H1 (cell line): Measurements from ENCODE around the gene HACL1. TPM values are rescaled to one million over a fixed set of nuclear protein-coding genes. Genes with fewer than 3 reads are reported as not detected.
A peak's percentile ranks its signal among the peaks of the same experiment; 100 is the strongest.

ENCODE experiments used
- CTCF ChIA-PET: fragments of 300-600 bp; sonication (Branson Sonifier 250); formaldehyde crosslinking; loops from one replicate; lab custom pipeline; 2021; ENCODE audit not compliant: partially characterized antibody; lab: Charles Lee
- POLR2A ChIA-PET: fragments of 300-600 bp; sonication (Branson Sonifier 250); formaldehyde crosslinking; loops from one replicate; lab custom pipeline; 2021; ENCODE audit warnings: inconsistent platforms; ENCODE audit not compliant: partially characterized antibody; lab: Charles Lee
- DNase-seq, 2 experiments: peaks; one replicate each; pipeline versions ENCODE4 v3.0.0 to v3.0.0-alpha.2; 2010 to 2022; ENCODE audit warnings: low spot score in 2 of 2, low read depth in 1 of 2, mixed read lengths in 1 of 2
- FAIRE-seq: peaks from 2 replicates; lab custom pipeline; 2011; peaks lifted over from hg19 to GRCh38; lab: Jason Lieb, UNC
- H2AFZ ChIP-seq: 2 replicates; pipeline ENCODE4 v1.8.1; 2012; ENCODE audit warnings: low read length, inconsistent platforms
- H2AK5ac ChIP-seq: 2 replicates; pipeline ENCODE4 v1.6.1; 2013; ENCODE audit warnings: low read depth, low read length
- H2BK120ac ChIP-seq: replicated peaks from 2 replicates; pipeline ENCODE3; 2013; ENCODE audit warnings: low read depth, low read length, inconsistent platforms
- H2BK12ac ChIP-seq: 2 replicates; pipeline ENCODE4 v1.6.1; 2013; ENCODE audit warnings: low read depth, low read length
- H2BK15ac ChIP-seq: 2 replicates; pipeline ENCODE4 v1.6.1; 2013; ENCODE audit warnings: low read length
- H2BK20ac ChIP-seq: 2 replicates; pipeline ENCODE4 v1.6.1; 2013; ENCODE audit warnings: low read length
- H2BK5ac ChIP-seq: 2 replicates; pipeline ENCODE4 v1.6.1; 2013; ENCODE audit warnings: low read depth, low read length
- H3K14ac ChIP-seq: 2 replicates; pipeline ENCODE4 v1.6.1; 2013; ENCODE audit warnings: inconsistent platforms; ENCODE audit not compliant: insufficient read length
- H3K18ac ChIP-seq: 2 replicates; pipeline ENCODE4 v1.6.1; 2013; ENCODE audit warnings: low read length; ENCODE audit errors: extremely low read depth
- H3K23ac ChIP-seq: 2 replicates; pipeline ENCODE4 v1.6.1; 2013; ENCODE audit warnings: inconsistent platforms; ENCODE audit not compliant: insufficient read length
- H3K23me2 ChIP-seq: 2 replicates; pipeline ENCODE4 v1.6.1; 2013; ENCODE audit warnings: low read depth, low read length
- H3K27ac ChIP-seq: 2 replicates; pipeline ENCODE4 v1.6.1; 2011; ENCODE audit warnings: low read depth, low read length, inconsistent platforms
- H3K27me3 ChIP-seq, 4 experiments: replicated peaks in 1 of 4; 1 replicate in 1 of 4; 2 replicates in 3 of 4; pipeline versions ENCODE4 v1.6.1 to v1.8.1; 2011 to 2013; ENCODE audit warnings: low read length in 3 of 4, mild to moderate bottlenecking in 3 of 4, inconsistent platforms in 2 of 4, mixed read lengths in 2 of 4, moderate library complexity in 1 of 4; ENCODE audit not compliant: control insufficient read depth in 3 of 4, insufficient read depth in 3 of 4; ENCODE audit errors: extremely low read depth in 1 of 4
- H3K36me3 ChIP-seq, 4 experiments: 2 replicates each; pipeline versions ENCODE4 v1.6.1 to v1.8.1; 2011 to 2013; ENCODE audit warnings: mild to moderate bottlenecking in 4 of 4, low read length in 3 of 4, moderate library complexity in 2 of 4, control low read depth in 1 of 4, inconsistent platforms in 1 of 4; ENCODE audit not compliant: insufficient read depth in 4 of 4, control insufficient read depth in 2 of 4
- H3K4ac ChIP-seq: replicated peaks from 2 replicates; pipeline ENCODE3; 2013; ENCODE audit warnings: low read length, low read depth, mixed read lengths, inconsistent platforms; ENCODE audit not compliant: insufficient read length
- H3K4me1 ChIP-seq, 4 experiments: replicated peaks in 1 of 4; 1 replicate in 1 of 4; 2 replicates in 3 of 4; pipeline versions ENCODE4 v1.6.1 to v1.8.1; 2011 to 2013; ENCODE audit warnings: low read length in 3 of 4, inconsistent platforms in 2 of 4, mixed read lengths in 1 of 4; ENCODE audit not compliant: insufficient read depth in 4 of 4, control insufficient read depth in 3 of 4
- H3K4me2 ChIP-seq, 2 experiments: 2 replicates each; pipeline versions ENCODE4 v1.6.1 to v1.8.1; 2011 to 2013; ENCODE audit warnings: low read depth in 2 of 2, low read length in 2 of 2, control low read depth in 1 of 2, inconsistent platforms in 1 of 2, mild to moderate bottlenecking in 1 of 2; ENCODE audit not compliant: insufficient read depth in 1 of 2
- H3K4me3 ChIP-seq, 4 experiments: fragments of 200-600, 300-600 bp in 1 of 4; sonication (generic), shearing (Covaris generic), sonication (Bioruptor Twin) in 1 of 4; 2 replicates each; pipeline versions ENCODE4 v1.5.1 to v1.8.1; 2011 to 2016; ENCODE audit warnings: low read length in 4 of 4, low read depth in 3 of 4, control low read depth in 2 of 4, inconsistent platforms in 2 of 4, mild to moderate bottlenecking in 2 of 4, mixed read lengths in 1 of 4, moderate library complexity in 1 of 4; ENCODE audit not compliant: insufficient read depth in 2 of 4; ENCODE audit errors: extremely low read depth in 1 of 4
- H3K56ac ChIP-seq: replicated peaks from 2 replicates; pipeline ENCODE3; 2013; ENCODE audit warnings: low read depth, mild to moderate bottlenecking, mixed read lengths, low read length, inconsistent platforms; ENCODE audit not compliant: insufficient read length
- H3K79me1 ChIP-seq: 2 replicates; pipeline ENCODE4 v1.6.1; 2013; ENCODE audit warnings: low read depth, low read length, control low read depth
- H3K79me2 ChIP-seq, 2 experiments: 2 replicates each; pipeline versions ENCODE4 v1.6.1 to v1.8.1; 2012 to 2013; ENCODE audit warnings: low read length in 2 of 2, mild to moderate bottlenecking in 2 of 2, inconsistent platforms in 1 of 2; ENCODE audit not compliant: insufficient read depth in 2 of 2, control insufficient read depth in 1 of 2
- H3K9ac ChIP-seq, 4 experiments: replicated peaks in 1 of 4; 1 replicate in 1 of 4; 2 replicates in 3 of 4; pipeline versions ENCODE4 v1.6.1 to v1.8.1; 2011 to 2013; ENCODE audit warnings: low read depth in 3 of 4, low read length in 3 of 4, control low read depth in 2 of 4, mild to moderate bottlenecking in 2 of 4, moderate library complexity in 2 of 4, inconsistent platforms in 1 of 4; ENCODE audit errors: extremely low read depth in 1 of 4
- H3K9me3 ChIP-seq, 2 experiments: 2 replicates each; pipeline versions ENCODE4 v1.6.1 to v1.8.1; 2012 to 2013; ENCODE audit warnings: mild to moderate bottlenecking in 2 of 2, moderate library complexity in 2 of 2, control low read depth in 1 of 2, inconsistent platforms in 1 of 2, low read depth in 1 of 2, low read length in 1 of 2, mixed read lengths in 1 of 2; ENCODE audit not compliant: insufficient read depth in 2 of 2
- H4K20me1 ChIP-seq, 2 experiments: replicated peaks in 1 of 2; 2 replicates each; pipeline versions ENCODE3 to v1.8.1; 2011 to 2013; ENCODE audit warnings: inconsistent platforms in 2 of 2, low read length in 2 of 2, mild to moderate bottlenecking in 1 of 2; ENCODE audit not compliant: insufficient read depth in 2 of 2, control insufficient read depth in 1 of 2
- H4K5ac ChIP-seq: 2 replicates; pipeline ENCODE4 v1.6.1; 2013; ENCODE audit warnings: low read length, low read depth, mixed read lengths, inconsistent platforms; ENCODE audit not compliant: insufficient read length
- H4K8ac ChIP-seq: 2 replicates; pipeline ENCODE4 v1.8.0; 2013; ENCODE audit warnings: mild to moderate bottlenecking, moderate library complexity, low read length, inconsistent platforms; ENCODE audit not compliant: insufficient read depth; ENCODE audit errors: extremely low read depth
- H4K91ac ChIP-seq: replicated peaks from 2 replicates; pipeline ENCODE3; 2013; ENCODE audit warnings: low read length, mixed read lengths, inconsistent platforms; ENCODE audit not compliant: insufficient read length
- ASH2L ChIP-seq: fragments of 200-600, 300-600 bp; sonication (generic); IDR thresholded peaks from one replicate; pipeline ENCODE4 v1.7.1; 2017; ENCODE audit warnings: low read length
- GABPA ChIP-seq: IDR thresholded peaks from 2 replicates; pipeline ENCODE4 v1.6.1; 2011; ENCODE audit warnings: mild to moderate bottlenecking, low read length, moderate library complexity, borderline replicate concordance; ENCODE audit not compliant: insufficient read depth
- JUND ChIP-seq: IDR thresholded peaks from 2 replicates; pipeline ENCODE4 v1.6.1; 2011; ENCODE audit warnings: mild to moderate bottlenecking, improper control_type of control experiment, low read length
- RBBP5 ChIP-seq: IDR thresholded peaks from 2 replicates; pipeline ENCODE4 v1.7.1; 2012; ENCODE audit warnings: low read depth, mild to moderate bottlenecking, inconsistent platforms, low read length, moderate library complexity, borderline replicate concordance
- SAP30 ChIP-seq: fragments of 300-600 bp; sonication (generic); IDR thresholded peaks from 2 replicates; pipeline ENCODE4 v1.7.1; 2012; ENCODE audit warnings: low read length, moderate library complexity, mild to moderate bottlenecking, inconsistent platforms; ENCODE audit not compliant: insufficient read depth, insufficient replicate concordance
- SP2 ChIP-seq: IDR thresholded peaks from 2 replicates; pipeline ENCODE4 v1.6.1; 2012; ENCODE audit warnings: mild to moderate bottlenecking, low read length, inconsistent platforms
- SUZ12 ChIP-seq: fragments of 200-600 bp; sonication (generic); IDR thresholded peaks from 2 replicates; pipeline ENCODE4 v1.6.1; 2012; ENCODE audit warnings: mild to moderate bottlenecking, inconsistent platforms, low read length, moderate library complexity, mixed read lengths
- WGBS, 2 experiments: shearing (Covaris generic) in 1 of 2; methylation state at CpG; one replicate each; pipeline versions ENCODE4 v1.1.6 to v1.1.7; 2013 to 2015; ENCODE audit warnings: low lambda C conversion rate in 2 of 2, mixed read lengths in 2 of 2, inconsistent platforms in 1 of 2, low coverage in 1 of 2, missing lambda C conversion rate in 1 of 2; ENCODE audit not compliant: insufficient replicate concordance in 2 of 2, insufficient coverage in 1 of 2, insufficient read length in 1 of 2; ENCODE audit errors: extremely low coverage in 1 of 2, missing lambda C conversion rate in 1 of 2; 5-methylcytosine and 5-hydroxymethylcytosine counted together
- long read RNA-seq, 2 experiments: library from RNA in 1 of 2; library from capped mRNA in 1 of 2; stranded (forward); transcript quantifications; one replicate each; pipeline ENCODE4 v2.0.0, GENCODE V29; 2021; ENCODE audit warnings: inconsistent platforms in 1 of 2
- polyA minus RNA-seq, 3 experiments: library from RNA; depleted of rRNA, polyadenylated mRNA; stranded (reverse); fragments of >200 nt; gene quantifications; 1 replicate in 2 of 3; 2 replicates in 1 of 3; pipeline ENCODE4 v1.2.3, GENCODE V29; 2011
- polyA plus RNA-seq, 7 experiments: library from polyadenylated mRNA; depleted of rRNA in 3 of 7; stranded (reverse) in 5 of 7; unstranded in 2 of 7; fragments of >200 nt in 5 of 7; fragments of 200-250 nt in 2 of 7; gene quantifications; 1 replicate in 5 of 7; 2 replicates in 1 of 7; 4 replicates in 1 of 7; pipeline versions ENCODE4 v1.2.1 to v1.2.3, GENCODE V29; 2011 to 2013; ENCODE audit warnings: missing spikeins in 2 of 7, mixed read lengths in 2 of 7
- total RNA-seq: library from RNA; stranded (reverse); fragmentation: NEBNext Ultra II Directional; extraction: Animal tissue kit (Norgen Biotek cat#: 25700); gene quantifications from 2 replicates; pipeline ENCODE4 v1.2.1, GENCODE V29; 2021

Gene HACL1
- total RNA-seq, result 45.7 and 46.0 TPM in 2 replicates
- polyA plus RNA-seq (2011; rRNA removed), result 24.2 and 38.2 TPM in 2 replicates
- polyA plus RNA-seq (2011; cell fraction: cytosol; rRNA removed), result 46.0 TPM
- polyA plus RNA-seq (2011; cell fraction: nucleus; rRNA removed), result 43.4 TPM
- 44.7 to 54.3 TPM (median 49.9 TPM) in 4 replicates for polyA plus RNA-seq (2012, experiment 1 of 2)
- 4.8 TPM for polyA plus RNA-seq (2012, experiment 2 of 2)
- 27.5 TPM for polyA plus RNA-seq (2013, experiment 1 of 2)
- polyA plus RNA-seq (2013, experiment 2 of 2), result 27.2 TPM
- polyA minus RNA-seq (2011; rRNA and poly(A)+ RNA removed), result 90.6 and 99.2 TPM in 2 replicates
- polyA minus RNA-seq (2011; cell fraction: cytosol; rRNA and poly(A)+ RNA removed), result 40.8 TPM
- polyA minus RNA-seq (2011; cell fraction: nucleus; rRNA and poly(A)+ RNA removed), result 83.5 TPM
- long read RNA-seq, experiment 1, transcript HACL1-201 (17 exons, 2,266 nt), result major isoform, 26 of 48 reads
- long read RNA-seq, experiment 1, partial matches to known transcripts, result 12 of 48 reads
- long read RNA-seq, experiment 1, other reads (novel, unspliced or antisense), result 10 of 48 reads
- long read RNA-seq, experiment 2, transcript HACL1-201 (17 exons, 2,266 nt), result major isoform, 41 of 57 reads
- long read RNA-seq, experiment 2, transcript HACL1-208 (16 exons, 1,880 nt), result minor isoform, 6 of 57 reads
- long read RNA-seq, experiment 2, partial matches to known transcripts, result 5 of 57 reads
- long read RNA-seq, experiment 2, other reads (novel, unspliced or antisense), result 3 of 57 reads

DNA sequence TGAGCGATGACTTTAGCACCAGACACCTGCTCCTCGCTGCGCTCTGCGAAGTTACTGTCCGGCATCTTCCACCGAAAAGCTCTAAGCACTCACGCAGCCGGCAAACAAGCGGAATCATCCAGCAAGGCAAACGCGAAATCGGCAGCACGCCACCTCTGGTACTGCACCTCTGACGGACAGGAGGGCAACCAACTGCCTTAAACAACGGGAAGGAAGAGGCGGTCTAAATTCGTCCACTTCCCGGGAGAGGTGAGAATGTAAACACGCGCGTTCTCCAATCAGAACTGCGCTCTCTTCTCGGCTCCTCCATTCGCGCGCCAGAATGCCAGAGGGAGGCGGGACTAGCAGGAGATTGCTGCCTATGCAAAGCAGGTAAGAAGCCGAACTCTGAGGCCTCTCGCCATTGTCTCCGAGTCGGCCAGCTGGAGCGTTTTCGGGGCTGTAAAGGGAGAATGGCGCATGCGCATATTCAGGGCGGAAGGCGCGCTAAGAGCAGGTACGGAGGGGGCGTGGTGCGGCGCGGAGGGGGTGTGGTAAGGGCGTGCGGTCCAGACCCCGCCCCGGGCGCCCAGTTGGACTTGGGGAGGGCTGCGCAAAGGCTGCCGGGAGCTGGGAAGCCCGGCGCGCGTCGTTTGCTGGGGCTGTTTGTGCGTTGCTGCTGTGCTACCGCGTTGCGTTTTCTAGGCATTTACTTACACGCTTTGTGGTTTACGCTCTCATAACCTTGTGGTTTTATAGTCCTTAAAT is at the start of gene HACL1, which contains the start of gene BTD:
TSS of gene HACL1 (minus strand) at position 171 of the 747 bp plus-strand sequence. CDS start at position 65, 106 bp downstream.
TSS of gene BTD (plus strand) at position 347 of the 747 bp plus-strand sequence. CDS start 33,695 bp downstream, outside the sequence.
- peak within 1 kb of the TSS; percentile 44 for H3K4ac ChIP-seq
- no peak within 1 kb of the TSS for H3K23ac ChIP-seq
- peak within 1 kb of the TSS; percentile 83 for H4K5ac ChIP-seq
- peaks cover 7 to 31% (median 12%) of the 10 kb centered on the region in 4 experiments for H3K36me3 ChIP-seq
- H3K4me3 ChIP-seq, result peak within 1 kb of the TSS; percentile 84 to 99 (median 89)
- peak within 1 kb of the TSS; percentile 90 for H3K27ac ChIP-seq
- H2BK120ac ChIP-seq, result peak within 1 kb of the TSS; percentile 71
- POLR2A ChIA-PET, result interaction anchor here (0.8 to 2.3 kb wide), 15 partner anchors 9 to 299 kb away, joined by 3 to 16 read pairs (median 4); no protein-coding TSS in a partner anchor
- H3K56ac ChIP-seq, result peak within 1 kb of the TSS; percentile 83
- no peaks in the 10 kb centered on the region for H3K79me1 ChIP-seq
- H3K18ac ChIP-seq, result peak within 1 kb of the TSS; percentile 86
- H3K14ac ChIP-seq, result no peak within 1 kb of the TSS
- H3K9me3 ChIP-seq, result no peaks in the 10 kb centered on the region; a peak in 1 of 4 replicates
- H3K9ac ChIP-seq, result peak within 1 kb of the TSS; percentile 64 to 95 (median 89)
- no peak within 1 kb of the TSS for H2AK5ac ChIP-seq
- peak within 1 kb of the TSS; percentile 97 for H2BK5ac ChIP-seq
- peak within 1 kb of the TSS; percentile 23; the same call in 1 of the 2 replicates for H2BK12ac ChIP-seq
- peak within 1 kb of the TSS; percentile 92 for H4K91ac ChIP-seq
- DNase-seq (peak; percentile 97 to 99), FAIRE-seq (peak; percentile 87)
- H3K79me2 ChIP-seq, result peaks cover 0 to 22% of the 10 kb centered on the region in 2 experiments; a peak in 3 of 4 replicates
- WGBS, 2 experiments, result 2% methylated on average over 56 of the region's 61 CpGs; no CpG with 5 or more reads in 1 of the 2 experiments
- peaks cover 5% of the 10 kb centered on the region for H3K23me2 ChIP-seq
- H2BK20ac ChIP-seq, result no peak within 1 kb of the TSS
- CTCF ChIA-PET, result interaction anchor here (0.9 to 1.0 kb wide), 2 partner anchors 73 to 83 kb away, joined by 3 read pairs; no protein-coding TSS in a partner anchor
- H3K4me2 ChIP-seq, result peak within 1 kb of the TSS; percentile 77 to 96
- H4K20me1 ChIP-seq, result peaks cover 0 to 4% of the 10 kb centered on the region in 2 experiments
- peak within 1 kb of the TSS; percentile 96 for H2AFZ ChIP-seq
- H4K8ac ChIP-seq, result peak within 1 kb of the TSS; percentile 72; the same call in 1 of the 2 replicates
- no peak within 1 kb of the TSS; the same call in 1 of the 2 replicates for H2BK15ac ChIP-seq
- H3K4me1 ChIP-seq, result peaks cover 0 to 6% (median 0%) of the 10 kb centered on the region in 4 experiments; a peak in 2 of 7 replicates
- H3K27me3 ChIP-seq, result no peaks in the 10 kb centered on the region
- no peak for TF ChIP-seq JUND
- TF ChIP-seq SAP30, result peak; percentile 95
- no peak for TF ChIP-seq SUZ12
- peak; percentile 79 for TF ChIP-seq SP2
- TF ChIP-seq GABPA, result peak; percentile 68; the same call in 1 of the 2 replicates
- peak; percentile 52; the same call in 1 of the 2 replicates for TF ChIP-seq RBBP5
- TF ChIP-seq ASH2L, result peak; percentile 91
